ENCODE measurements around the gene FBXO36.
"Not testable (repeated sequence)": the region's sequence is repeated elsewhere in the genome, so short reads cannot be mapped to it uniquely, and the experiment has no call there.

Gene FBXO36

DNA sequence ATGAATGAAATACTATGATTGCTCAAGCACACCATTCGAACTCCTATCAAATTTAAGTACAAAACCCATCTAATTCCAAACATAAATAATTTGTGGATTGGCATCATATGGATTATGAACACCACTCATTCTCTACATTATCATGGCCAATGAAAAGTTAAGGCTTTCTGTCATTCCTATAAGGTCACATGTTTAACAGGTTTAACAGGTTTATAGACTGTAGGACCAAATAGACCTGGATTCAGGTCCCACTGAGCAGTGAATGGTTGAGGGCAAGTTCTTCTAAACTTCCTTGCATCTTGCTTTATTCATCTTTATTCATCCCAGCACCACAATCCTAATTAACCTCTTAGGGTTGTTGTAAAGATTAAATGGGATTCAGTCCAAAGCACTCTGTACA, 33.4 kb downstream of the FBXO36 start:
- TF ChIP-seq, protein P1, sequence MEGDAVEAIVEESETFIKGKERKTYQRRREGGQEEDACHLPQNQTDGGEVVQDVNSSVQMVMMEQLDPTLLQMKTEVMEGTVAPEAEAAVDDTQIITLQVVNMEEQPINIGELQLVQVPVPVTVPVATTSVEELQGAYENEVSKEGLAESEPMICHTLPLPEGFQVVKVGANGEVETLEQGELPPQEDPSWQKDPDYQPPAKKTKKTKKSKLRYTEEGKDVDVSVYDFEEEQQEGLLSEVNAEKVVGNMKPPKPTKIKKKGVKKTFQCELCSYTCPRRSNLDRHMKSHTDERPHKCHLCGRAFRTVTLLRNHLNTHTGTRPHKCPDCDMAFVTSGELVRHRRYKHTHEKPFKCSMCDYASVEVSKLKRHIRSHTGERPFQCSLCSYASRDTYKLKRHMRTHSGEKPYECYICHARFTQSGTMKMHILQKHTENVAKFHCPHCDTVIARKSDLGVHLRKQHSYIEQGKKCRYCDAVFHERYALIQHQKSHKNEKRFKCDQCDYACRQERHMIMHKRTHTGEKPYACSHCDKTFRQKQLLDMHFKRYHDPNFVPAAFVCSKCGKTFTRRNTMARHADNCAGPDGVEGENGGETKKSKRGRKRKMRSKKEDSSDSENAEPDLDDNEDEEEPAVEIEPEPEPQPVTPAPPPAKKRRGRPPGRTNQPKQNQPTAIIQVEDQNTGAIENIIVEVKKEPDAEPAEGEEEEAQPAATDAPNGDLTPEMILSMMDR (IDR thresholded peaks at IDR 0.05; ENCODE audit: low read depth, low read length): no peak
- no peak overlapping the region for H3K4me3 ChIP-seq (replicated peaks in 1 of 2; ENCODE audit: low read depth in 2 of 2, low read length in 2 of 2)
- DNase-seq (ENCODE audit: low read depth in 2 of 2): no peak

DNA sequence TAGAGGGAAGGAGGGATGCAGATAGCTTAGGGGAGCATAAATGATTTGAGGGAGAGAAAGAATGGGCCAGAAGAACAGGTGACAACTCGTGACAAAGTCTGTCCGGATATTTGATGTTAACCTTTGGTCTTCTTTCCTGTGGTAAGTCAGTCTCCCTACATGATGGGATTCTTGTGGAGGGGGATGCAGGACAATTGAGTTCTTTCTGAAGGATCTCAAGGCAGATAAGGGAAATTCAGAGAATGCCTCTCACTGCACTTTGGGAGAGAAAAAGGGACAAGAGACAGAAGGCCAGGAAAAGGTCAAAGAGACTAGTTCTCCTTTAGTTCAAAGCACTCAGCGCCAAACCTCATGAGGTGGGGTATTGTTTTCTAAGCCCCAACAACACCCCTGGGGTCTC, 34.2 kb downstream of the FBXO36 start:
- no peak for DNase-seq (ENCODE audit: low read depth in 2 of 2)
- TF ChIP-seq, protein P1 (IDR thresholded peaks at IDR 0.05; ENCODE audit: low read depth, low read length): no peak
- no peak overlapping the region for H3K4me3 ChIP-seq (replicated peaks in 1 of 2; ENCODE audit: low read depth in 2 of 2, low read length in 2 of 2)

DNA sequence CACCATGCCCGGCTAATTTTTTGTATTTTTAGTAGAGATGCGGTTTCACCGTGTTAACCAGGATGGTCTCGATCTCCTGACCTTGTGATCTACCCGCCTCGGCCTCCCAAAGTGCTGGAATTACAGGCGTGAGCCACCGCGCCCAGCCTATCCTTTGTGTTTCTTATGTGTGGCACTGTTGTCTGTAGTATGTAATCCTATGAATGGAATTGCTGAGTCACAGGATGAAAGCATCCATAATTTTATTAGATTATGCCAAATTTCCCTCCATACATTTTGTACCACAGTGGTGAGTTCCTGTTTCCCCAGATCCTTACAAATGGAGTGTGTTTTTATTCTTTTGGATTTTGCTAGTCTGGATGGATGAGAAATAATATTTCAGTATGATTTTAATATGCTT, 41.3 kb downstream of the FBXO36 start:
- H3K4me3 ChIP-seq (replicated peaks in 1 of 2; ENCODE audit: low read depth in 2 of 2, low read length in 2 of 2): not testable (repeated sequence)
- peak; percentile 8 to 31 for DNase-seq (ENCODE audit: low read depth in 2 of 2)

DNA sequence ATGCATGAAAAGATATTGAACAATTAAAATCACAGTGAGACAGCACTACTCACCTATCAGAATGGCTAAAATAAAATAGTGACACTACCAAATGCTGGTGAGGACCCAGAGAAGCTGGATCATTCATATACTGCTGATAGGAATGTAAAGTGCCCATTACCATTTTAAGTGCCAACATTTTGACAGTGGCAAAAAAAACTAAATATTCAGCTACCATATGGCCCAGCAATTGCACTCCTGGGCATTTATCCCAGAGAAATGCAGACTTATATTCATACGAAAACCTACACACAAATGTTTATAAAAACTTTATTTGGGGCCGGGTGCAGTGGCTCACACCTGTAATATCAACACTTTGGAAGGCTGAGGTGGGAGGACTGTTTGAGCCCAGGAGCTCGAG, 47.6 kb downstream of the FBXO36 start:
- H3K4me3 ChIP-seq (replicated peaks in 1 of 2; ENCODE audit: low read depth in 2 of 2, low read length in 2 of 2): no peak overlapping the region
- TF ChIP-seq, protein P1 (IDR thresholded peaks at IDR 0.05; ENCODE audit: low read depth, low read length): no peak
- no peak for DNase-seq (ENCODE audit: low read depth in 2 of 2)

DNA sequence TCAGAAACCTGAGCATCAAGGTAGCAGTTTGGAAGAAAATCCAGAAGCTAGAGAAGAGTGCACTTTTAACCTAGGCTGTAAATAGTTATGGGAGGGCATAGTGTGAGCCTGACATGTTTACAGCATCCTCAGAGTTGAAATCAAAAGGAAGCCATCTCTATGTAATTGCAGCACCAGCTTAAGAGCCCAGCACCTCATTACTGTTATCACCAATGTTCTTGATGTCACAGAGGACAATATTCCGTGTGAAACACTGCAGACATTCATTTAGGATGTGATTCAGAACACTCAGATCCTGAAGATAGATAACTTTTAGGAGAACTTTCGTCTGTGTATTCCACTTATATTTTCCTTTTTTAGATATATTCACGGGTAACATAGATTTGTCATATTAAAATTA, 48.1 kb downstream of the FBXO36 start:
- H3K4me3 ChIP-seq (replicated peaks in 1 of 2; ENCODE audit: low read depth in 2 of 2, low read length in 2 of 2): no peak overlapping the region
- no peak for DNase-seq (ENCODE audit: low read depth in 2 of 2)
- TF ChIP-seq, protein P1 (IDR thresholded peaks at IDR 0.05; ENCODE audit: low read depth, low read length): no peak

DNA sequence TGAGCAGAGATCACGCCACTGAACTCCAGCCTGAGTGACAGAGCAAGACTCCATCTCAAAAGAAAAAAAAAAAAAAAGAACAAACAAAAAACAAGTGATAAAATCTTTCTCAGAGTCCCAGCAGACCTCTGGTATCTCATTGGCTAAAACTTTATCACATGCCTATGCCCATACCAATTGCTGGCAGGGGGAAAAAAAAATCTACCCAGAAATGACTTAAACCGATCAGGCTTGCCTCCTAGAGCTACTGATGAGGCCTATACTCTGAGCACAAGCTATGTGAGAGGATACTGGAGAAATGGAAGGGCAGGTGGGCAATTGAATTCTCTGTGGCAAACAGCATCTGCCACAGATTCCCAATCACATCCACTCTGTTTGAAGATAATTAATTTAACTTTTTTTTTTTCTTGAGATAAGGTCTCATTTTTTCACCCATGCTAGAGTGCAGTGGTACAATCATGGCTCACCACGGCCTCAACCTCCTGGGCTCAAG, 49.0 kb downstream of the FBXO36 start:
- TF ChIP-seq, protein P1 (IDR thresholded peaks at IDR 0.05; ENCODE audit: low read depth, low read length): no peak
- no peak for DNase-seq (ENCODE audit: low read depth in 2 of 2)
- H3K4me3 ChIP-seq (replicated peaks in 1 of 2; ENCODE audit: low read depth in 2 of 2, low read length in 2 of 2): no peak overlapping the region

DNA sequence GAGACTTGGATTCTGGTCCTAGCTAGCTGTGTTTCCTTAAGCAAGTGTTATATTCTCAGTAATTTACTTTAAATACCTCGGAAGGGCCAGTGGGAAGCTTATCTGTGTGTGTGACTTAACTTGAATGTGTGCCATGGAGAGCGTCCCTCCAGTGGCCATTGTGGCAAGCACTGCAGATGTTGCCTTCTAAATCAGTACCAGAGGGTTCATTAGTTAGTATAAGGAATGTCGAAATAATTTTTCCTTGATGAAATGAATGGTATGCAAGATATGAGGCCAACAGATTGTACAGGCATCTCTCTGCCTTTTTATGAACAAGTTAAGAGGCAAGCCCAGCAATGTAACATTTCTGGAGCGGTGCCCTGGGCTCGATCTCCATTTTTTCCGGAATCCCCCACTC, 52.0 kb downstream of the FBXO36 start:
- TF ChIP-seq, protein P1 (IDR thresholded peaks at IDR 0.05; ENCODE audit: low read depth, low read length): peak; percentile 31
- peak; percentile 67 to 94 for DNase-seq (ENCODE audit: low read depth in 2 of 2)
- no peak overlapping the region for H3K4me3 ChIP-seq (replicated peaks in 1 of 2; ENCODE audit: low read depth in 2 of 2, low read length in 2 of 2)

Measured in cardiac fibroblast (primary cell).